Tibial nerve (tissue), 4 donors: ENCODE results near the gene ALDH3B1.

Source experiments
- CTCF ChIP-seq, 5 experiments: fragments of 200-600 bp in 3 of 5; fragments of 450-650 bp in 2 of 5; sonication (generic) in 3 of 5; IDR thresholded peaks; one replicate each; pipeline ENCODE4 v1.5.1; 2016 to 2019; ENCODE audit warnings: antibody characterized with exemption in 5 of 5, mild to moderate bottlenecking in 3 of 5, moderate library complexity in 2 of 5
- EP300 ChIP-seq, 2 donors: sonication (generic); formaldehyde crosslinking; IDR thresholded peaks; one replicate each; pipeline ENCODE4 v1.6.1; 2017; ENCODE audit warnings: antibody characterized with exemption in 2 of 2, mild to moderate bottlenecking in 1 of 2
- POLR2A ChIP-seq, 2 donors: fragments of 450-650 bp; IDR thresholded peaks; one replicate each; pipeline ENCODE4 v1.6.1; 2017; ENCODE audit warnings: antibody characterized with exemption in 2 of 2, mild to moderate bottlenecking in 2 of 2, moderate library complexity in 2 of 2

DNA sequence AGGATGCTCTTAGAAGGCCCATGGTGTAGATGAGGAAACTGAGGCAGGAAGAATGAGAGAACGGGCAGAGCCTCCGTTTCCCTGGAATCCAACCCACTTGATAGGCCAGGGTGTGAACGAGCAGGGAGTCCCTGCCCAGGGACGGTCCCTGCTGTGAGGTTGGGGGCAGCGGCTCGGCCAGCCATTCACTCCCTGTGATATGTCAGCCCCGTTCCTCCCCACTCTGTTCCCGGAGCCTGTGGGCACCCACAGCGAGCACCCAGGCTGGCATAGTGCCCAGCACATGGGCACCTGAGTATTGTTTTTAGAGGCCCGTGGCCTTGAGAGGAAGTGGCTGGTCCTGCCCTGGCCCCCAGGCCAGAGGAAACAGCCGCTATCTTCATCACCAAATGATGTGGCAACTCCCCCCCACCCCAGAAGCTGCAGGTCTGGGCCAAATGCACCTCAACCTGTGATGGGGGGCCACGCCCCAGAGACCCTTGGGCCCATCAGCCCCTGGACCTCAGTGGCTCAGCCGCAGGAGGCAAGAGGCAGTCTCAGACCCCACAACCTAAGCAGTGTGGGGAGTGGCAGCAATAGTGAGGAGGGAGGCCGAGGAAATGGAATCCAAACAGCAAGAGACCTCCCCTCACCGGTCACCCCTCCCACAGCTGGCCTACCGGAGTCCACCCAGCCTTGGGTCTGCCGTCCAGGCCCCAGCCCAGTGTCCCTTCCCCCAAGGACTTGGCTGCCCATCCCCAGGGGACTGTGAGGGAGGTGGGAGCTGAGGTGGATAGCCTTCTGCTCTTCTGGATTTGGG is 2.1 kb downstream of the ALDH3B1 start:
- no peak for TF ChIP-seq POLR2A (IDR thresholded peaks at IDR 0.05)
- TF ChIP-seq EP300 (IDR thresholded peaks at IDR 0.05), result no peak
- no peak for TF ChIP-seq CTCF (IDR thresholded peaks at IDR 0.05)
